ENCODE data around the gene NAPB. TPM values are rescaled to one million over a fixed set of nuclear protein-coding genes. Genes with fewer than 3 reads are reported as not detected.

Gene NAPB
- total RNA-seq, 4 donors from 2014 or later: 7.0 to 14.8 (median 13.1) TPM

DNA sequence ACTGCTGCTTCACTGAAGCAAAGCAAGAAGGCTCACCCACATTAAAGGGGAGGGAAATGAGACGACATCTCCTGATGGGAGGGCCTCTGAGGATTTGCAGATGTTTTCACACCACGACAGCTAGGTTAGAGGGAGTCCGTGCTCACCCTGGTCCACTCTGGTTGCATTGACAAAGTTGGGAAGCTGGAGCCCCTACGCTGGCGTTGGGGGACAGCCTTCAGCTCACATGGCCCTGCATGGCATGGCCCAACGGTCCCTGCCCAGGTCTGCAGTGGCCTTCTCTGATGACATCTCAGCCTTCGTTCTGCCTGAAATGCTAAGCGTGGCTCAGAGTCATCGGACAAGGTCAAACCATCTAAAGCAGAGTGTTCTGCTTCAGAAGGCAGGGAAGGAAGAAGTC lies 3.8 kb upstream of the NAPB start:
- no peak for ATAC-seq (ENCODE audit: low FRiP score)
- TF ChIP-seq CTCF (IDR thresholded peaks at IDR 0.05): no peak
- DNase-seq (ENCODE audit: low spot score): no peak

DNA sequence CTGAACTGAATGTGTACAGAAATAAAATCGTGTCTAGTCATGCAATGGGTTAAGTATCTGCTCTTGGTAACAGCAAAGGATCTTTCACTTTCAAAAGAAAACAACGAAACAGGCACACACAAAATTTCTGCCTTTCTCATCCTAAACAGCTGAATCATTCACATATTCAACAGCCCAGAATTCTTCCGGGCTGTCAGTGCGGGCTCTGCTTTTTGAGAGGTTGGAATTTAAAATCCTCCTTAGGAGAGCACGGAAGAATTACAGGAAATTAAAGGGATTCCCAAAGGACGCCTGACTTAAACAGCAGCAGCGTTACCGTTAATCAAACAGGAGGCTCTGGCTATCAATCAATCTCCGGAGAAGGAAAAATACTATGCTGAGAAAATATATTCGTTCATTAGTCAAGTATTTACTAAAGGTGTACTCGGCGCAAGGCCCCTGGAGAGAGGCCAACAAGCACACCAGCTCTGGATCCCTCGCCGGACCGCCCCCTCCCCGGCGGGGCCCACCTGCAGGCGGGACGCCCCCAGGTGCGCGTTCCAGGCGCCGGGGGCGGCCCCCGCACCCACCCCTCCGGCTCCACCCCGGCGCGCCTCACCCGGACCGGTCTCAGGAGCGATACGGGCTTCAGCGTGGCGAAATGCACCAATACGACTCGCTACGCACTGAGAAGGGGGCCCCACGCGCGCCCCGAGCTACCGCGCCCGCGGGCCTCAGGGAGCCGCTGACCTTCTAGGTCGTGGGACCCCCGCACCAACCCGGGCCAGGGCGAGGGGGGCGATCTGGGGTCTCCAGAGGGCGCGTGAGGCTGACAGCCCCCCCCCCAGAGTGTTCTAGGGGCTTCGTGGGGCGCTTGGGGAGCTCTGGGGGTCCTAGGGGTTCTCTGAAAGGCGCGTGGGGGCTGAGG lies 1.0 kb downstream of the NAPB start:
- DNase-seq (ENCODE audit: low spot score): no peak

DNA sequence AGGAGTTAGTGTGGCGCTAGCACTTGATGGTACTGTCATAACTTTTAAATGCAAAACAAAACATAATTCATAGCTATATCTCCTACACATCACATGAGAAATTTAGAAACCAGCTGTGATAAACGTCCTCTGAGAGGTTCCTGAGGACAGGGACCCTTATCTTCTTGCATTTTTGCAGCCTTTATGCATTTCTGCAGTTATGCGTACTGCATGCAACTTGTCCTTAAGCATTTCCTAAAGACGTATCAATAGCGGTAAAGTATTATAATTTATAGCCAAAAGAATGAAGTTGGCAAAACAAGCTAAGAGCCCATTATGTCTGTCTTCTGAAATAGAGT lies 1.7 kb downstream of the NAPB start:
- no peak for DNase-seq (ENCODE audit: low spot score)
- ATAC-seq (ENCODE audit: low FRiP score): no peak
- TF ChIP-seq CTCF (IDR thresholded peaks at IDR 0.05): no peak

More for the DNA sequence above, 1.0 kb downstream of the NAPB start:
- TF ChIP-seq CTCF (IDR thresholded peaks at IDR 0.05): no peak
- peak; percentile 55 for ATAC-seq (ENCODE audit: low FRiP score)

- ATAC-seq (ENCODE audit: low FRiP score) (no peak), DNase-seq (ENCODE audit: low spot score) (no peak)
- no peak for TF ChIP-seq CTCF (IDR thresholded peaks at IDR 0.05)
Observed at GRCh38 chr20:23417861-23418260, 3.4 kb downstream of the NAPB start.

GRCh38 chr20:23415959-23416583 lies 5.2 kb downstream of the NAPB start:
- TF ChIP-seq CTCF (IDR thresholded peaks at IDR 0.05): no peak
- ATAC-seq (ENCODE audit: low FRiP score) (no peak), DNase-seq (ENCODE audit: low spot score) (no peak)

GRCh38 chr20:23415555-23415954 lies 5.7 kb downstream of the NAPB start:
- DNase-seq (ENCODE audit: low spot score) (no peak), ATAC-seq (ENCODE audit: low FRiP score) (no peak)
- no peak for TF ChIP-seq CTCF (IDR thresholded peaks at IDR 0.05)
